ENCODE data around the gene SUCLG2.

The SUCLG2 gene

GRCh38 chr3:67648229-67648628, 6.2 kb downstream of the SUCLG2 start:
- DNase-seq: no peak

GRCh38 chr3:67647390-67647878, 7.0 kb downstream of the SUCLG2 start:
- DNase-seq: no peak

- no peak for DNase-seq
Observed at GRCh38 chr3:67646586-67647234, 7.7 kb downstream of the SUCLG2 start.

- no peak for DNase-seq
Observed at GRCh38 chr3:67644827-67645226, 9.6 kb downstream of the SUCLG2 start.

- no peak for DNase-seq
Observed at GRCh38 chr3:67642734-67643133, 11.7 kb downstream of the SUCLG2 start.

- no peak for DNase-seq
Observed at GRCh38 chr3:67642190-67642589, 12.2 kb downstream of the SUCLG2 start.

- DNase-seq: no peak
Observed at GRCh38 chr3:67641451-67641850, 13.0 kb downstream of the SUCLG2 start.

- no peak for DNase-seq
Observed at GRCh38 chr3:67640023-67640660, 14.3 kb downstream of the SUCLG2 start.

- DNase-seq: no peak
Observed at GRCh38 chr3:67637255-67637900, 17.0 kb downstream of the SUCLG2 start.

- DNase-seq: no peak
Observed at GRCh38 chr3:67635806-67636205, 18.6 kb downstream of the SUCLG2 start.

GRCh38 chr3:67635257-67635656, 19.2 kb downstream of the SUCLG2 start:
- DNase-seq: no peak

- DNase-seq: no peak
Observed at GRCh38 chr3:67630666-67631362, 23.6 kb downstream of the SUCLG2 start.

- no peak for DNase-seq
Observed at GRCh38 chr3:67624687-67625086, 29.7 kb downstream of the SUCLG2 start.

- DNase-seq: no peak
Observed at GRCh38 chr3:67624078-67624477, 30.3 kb downstream of the SUCLG2 start.

- no peak for DNase-seq
Observed at GRCh38 chr3:67622652-67623051, 31.8 kb downstream of the SUCLG2 start.

- DNase-seq: no peak
Observed at GRCh38 chr3:67620869-67621268, 33.5 kb downstream of the SUCLG2 start.

- no peak for DNase-seq
Observed at GRCh38 chr3:67619991-67620390, 34.4 kb downstream of the SUCLG2 start.

GRCh38 chr3:67617518-67617917, 36.9 kb downstream of the SUCLG2 start:
- DNase-seq: no peak

GRCh38 chr3:67616046-67616445, 38.4 kb downstream of the SUCLG2 start:
- no peak for DNase-seq

GRCh38 chr3:67614195-67614594, 40.2 kb downstream of the SUCLG2 start:
- DNase-seq: no peak

GRCh38 chr3:67610458-67610857, 44.0 kb downstream of the SUCLG2 start:
- DNase-seq: no peak

- no peak for DNase-seq
Observed at GRCh38 chr3:67609709-67610108, 44.7 kb downstream of the SUCLG2 start.

- no peak for DNase-seq
Observed at GRCh38 chr3:67608034-67608433, 46.4 kb downstream of the SUCLG2 start.

- DNase-seq: no peak
Observed at GRCh38 chr3:67605377-67605776, 49.0 kb downstream of the SUCLG2 start.
